H9 (cell line): ENCODE data around the gene TRIM67. TPM values are rescaled to one million over a fixed set of nuclear protein-coding genes. Genes with fewer than 3 reads are reported as not detected.

Experiments used
- DNase-seq: peaks from one replicate; pipeline ENCODE4 v3.0.0-alpha.2; 2017
- H2AFZ ChIP-seq: one replicate; pipeline ENCODE4 v1.6.1; 2013; ENCODE audit warnings: mild to moderate bottlenecking, low read length, control low read depth, moderate library complexity
- H2AK5ac ChIP-seq: 2 replicates; pipeline ENCODE4 v1.6.1; 2013; ENCODE audit warnings: low read length, control low read depth, mixed read lengths; ENCODE audit not compliant: insufficient read length
- H2BK120ac ChIP-seq: one replicate; pipeline ENCODE4 v1.6.1; 2013; ENCODE audit warnings: low read depth, mild to moderate bottlenecking, low read length, control low read depth, inconsistent platforms; ENCODE audit not compliant: poor library complexity, severe bottlenecking
- H2BK12ac ChIP-seq: 2 replicates; pipeline ENCODE4 v1.6.1; 2013; ENCODE audit warnings: low read length, control low read depth, mixed read lengths, low read depth; ENCODE audit not compliant: insufficient read length
- H2BK15ac ChIP-seq: 2 replicates; pipeline ENCODE4 v1.6.1; 2013; ENCODE audit warnings: low read depth, low read length, control low read depth
- H2BK20ac ChIP-seq: one replicate; pipeline ENCODE4 v1.6.1; 2013; ENCODE audit warnings: low read depth, mild to moderate bottlenecking, low read length, control low read depth, inconsistent platforms; ENCODE audit not compliant: poor library complexity, severe bottlenecking
- H2BK5ac ChIP-seq: 2 replicates; pipeline ENCODE4 v1.6.1; 2013; ENCODE audit warnings: low read length, control low read depth, mixed read lengths; ENCODE audit not compliant: insufficient read length
- H3K14ac ChIP-seq: 2 replicates; pipeline ENCODE4 v1.6.1; 2013; ENCODE audit warnings: low read length, control low read depth; ENCODE audit not compliant: insufficient read depth
- H3K18ac ChIP-seq: 2 replicates; pipeline ENCODE4 v1.6.1; 2013; ENCODE audit warnings: low read depth, mild to moderate bottlenecking, mixed read lengths, low read length, control low read depth; ENCODE audit not compliant: insufficient read length
- H3K23ac ChIP-seq: 2 replicates; pipeline ENCODE4 v1.6.1; 2013; ENCODE audit warnings: low read length, control low read depth, mixed read lengths, low read depth; ENCODE audit not compliant: insufficient read length
- H3K23me2 ChIP-seq: 2 replicates; pipeline ENCODE4 v1.6.1; 2013; ENCODE audit warnings: low read depth, mild to moderate bottlenecking, mixed read lengths, low read length, control low read depth; ENCODE audit not compliant: insufficient read length, poor library complexity, severe bottlenecking
- H3K27ac ChIP-seq: 2 replicates; pipeline ENCODE4 v1.5.1; 2013; ENCODE audit warnings: low read length, control low read depth, mixed read lengths, low read depth; ENCODE audit not compliant: insufficient read length
- H3K27me3 ChIP-seq: 2 replicates; pipeline ENCODE4 v1.6.1; 2013; ENCODE audit warnings: low read length, control low read depth, inconsistent platforms; ENCODE audit not compliant: insufficient read depth
- H3K4ac ChIP-seq: 2 replicates; pipeline ENCODE4 v1.6.1; 2013; ENCODE audit warnings: low read depth, mild to moderate bottlenecking, control low read depth, inconsistent platforms, low read length, moderate library complexity
- H3K4me1 ChIP-seq: 2 replicates; pipeline ENCODE4 v1.6.1; 2013; ENCODE audit warnings: low read length, control low read depth, inconsistent platforms; ENCODE audit not compliant: insufficient read depth
- H3K4me2 ChIP-seq: 2 replicates; pipeline ENCODE4 v1.6.1; 2013; ENCODE audit warnings: low read length, control low read depth, mixed read lengths; ENCODE audit not compliant: insufficient read length, insufficient read depth
- H3K56ac ChIP-seq: 2 replicates; pipeline ENCODE4 v1.6.1; 2013; ENCODE audit warnings: low read depth, mild to moderate bottlenecking, mixed read lengths, low read length, control low read depth; ENCODE audit not compliant: insufficient read length
- H3K79me1 ChIP-seq: 2 replicates; pipeline ENCODE4 v1.6.1; 2013; ENCODE audit warnings: low read depth, mild to moderate bottlenecking, moderate library complexity, low read length, control low read depth, inconsistent platforms; ENCODE audit not compliant: insufficient read depth, poor library complexity, severe bottlenecking
- H3K79me2 ChIP-seq: 2 replicates; pipeline ENCODE4 v1.6.1; 2013; ENCODE audit warnings: low read length, control low read depth, inconsistent platforms; ENCODE audit not compliant: insufficient read depth
- H3K9ac ChIP-seq: 2 replicates; pipeline ENCODE4 v1.6.1; 2013; ENCODE audit warnings: low read length, control low read depth, mixed read lengths; ENCODE audit not compliant: insufficient read length; ENCODE audit errors: extremely low read depth
- H3K9me3 ChIP-seq: one replicate; pipeline ENCODE4 v1.6.1; 2013; ENCODE audit warnings: low read depth, low read length, inconsistent platforms; ENCODE audit not compliant: control insufficient read depth
- H3T11ph ChIP-seq: one replicate; pipeline ENCODE4 v1.6.1; 2013; ENCODE audit warnings: mild to moderate bottlenecking, low read length, control low read depth, inconsistent platforms
- H4K20me1 ChIP-seq: one replicate; pipeline ENCODE4 v1.6.1; 2013; ENCODE audit not compliant: control insufficient read depth, insufficient read length, insufficient read depth
- H4K5ac ChIP-seq: 2 replicates; pipeline ENCODE4 v1.6.1; 2013; ENCODE audit warnings: low read depth, mild to moderate bottlenecking, mixed read lengths, low read length, control low read depth; ENCODE audit not compliant: insufficient read length
- H4K8ac ChIP-seq: replicated peaks from 2 replicates; pipeline ENCODE4 v1.6.1; 2013; ENCODE audit warnings: low read length, control low read depth, mixed read lengths, low read depth; ENCODE audit not compliant: insufficient read length
- H4K91ac ChIP-seq: 2 replicates; pipeline ENCODE4 v1.6.1; 2013; ENCODE audit warnings: low read depth, mild to moderate bottlenecking, moderate library complexity, mixed read lengths, low read length, control low read depth; ENCODE audit not compliant: insufficient read length
- H3K27ac Mint-ChIP-seq, 3 experiments: 2 replicates in 2 of 3; 3 replicates in 1 of 3; pipeline ENCODE4 v1.8.0; 2020 to 2021; ENCODE audit warnings: mixed read lengths in 3 of 3, mild to moderate bottlenecking in 1 of 3, moderate library complexity in 1 of 3
- H3K27me3 Mint-ChIP-seq: 2 replicates; pipeline ENCODE4 v1.8.0; 2021; ENCODE audit warnings: low read depth, mild to moderate bottlenecking, moderate library complexity, mixed read lengths
- H3K36me3 Mint-ChIP-seq, 3 experiments: 2 replicates in 2 of 3; 3 replicates in 1 of 3; pipeline ENCODE4 v1.8.0; 2020 to 2021; ENCODE audit warnings: low read depth in 3 of 3, mixed read lengths in 3 of 3; ENCODE audit not compliant: insufficient read depth in 1 of 3
- H3K4me1 Mint-ChIP-seq, 2 experiments: 2 replicates each; pipeline ENCODE4 v1.8.0; 2020; ENCODE audit warnings: mixed read lengths in 2 of 2
- H3K4me3 Mint-ChIP-seq, 2 experiments: 2 replicates in 1 of 2; 3 replicates in 1 of 2; pipeline ENCODE4 v1.8.0; 2020 to 2021; ENCODE audit warnings: mild to moderate bottlenecking in 2 of 2, mixed read lengths in 2 of 2, moderate library complexity in 1 of 2
- H3K9me3 Mint-ChIP-seq, 2 experiments: 2 replicates in 1 of 2; 3 replicates in 1 of 2; pipeline ENCODE4 v1.8.0; 2020; ENCODE audit warnings: mild to moderate bottlenecking in 2 of 2, mixed read lengths in 2 of 2, moderate library complexity in 1 of 2
- WGBS: extraction: QIAGEN DNeasy Blood & Tissue Kit; methylation state at CpG from one replicate; pipeline ENCODE4 v1.1.7; 2013; ENCODE audit warnings: missing lambda C conversion rate, low lambda C conversion rate, mixed read lengths; ENCODE audit not compliant: insufficient read length; ENCODE audit errors: extremely low coverage; 5-methylcytosine and 5-hydroxymethylcytosine counted together
- total RNA-seq: library from RNA; stranded (reverse); gene quantifications from 2 replicates; pipeline ENCODE4 v1.2.1, GENCODE V29; 2021
- TF ChIP-seq, protein P1 (sequence below): fragments of 200-600 bp; sonication (generic); conservative IDR thresholded peaks from 3 replicates; pipeline ENCODE4 v1.8.0; 2021; ENCODE audit warnings: antibody characterized with exemption, mild to moderate bottlenecking

The TRIM67 gene
- total RNA-seq, 1 experiment from 2014 or later: not detected

DNA sequence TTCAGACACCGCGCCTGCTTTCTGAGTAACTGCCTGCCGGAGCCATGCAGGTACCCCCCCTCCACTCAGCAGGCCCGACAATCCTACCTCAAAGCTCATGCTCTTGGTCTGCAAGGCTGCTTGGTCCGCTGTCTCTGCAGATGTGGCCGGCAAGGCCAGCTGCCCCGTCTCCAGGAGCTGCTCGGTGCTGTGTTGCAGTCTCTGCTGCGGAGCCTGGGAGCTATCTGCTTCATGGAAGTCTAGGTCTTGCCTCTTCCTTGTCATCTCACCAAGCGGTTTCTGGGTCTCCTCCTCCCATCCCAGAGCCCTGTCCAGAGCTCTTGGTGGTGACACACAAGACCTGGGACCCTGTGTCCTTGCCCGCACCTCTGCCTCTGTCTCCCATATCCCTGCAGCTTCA, 55.2 kb downstream of the TRIM67 start:
- Histone ChIP-seq H3K79me1 (no peaks in the 10 kb centered on the region), H3K56ac (no peak overlapping the region), H3K23ac (no peak overlapping the region), H2AK5ac (no peak overlapping the region), H3K79me2 (no peaks in the 10 kb centered on the region), H3T11ph (no peak overlapping the region), H3K4me1 (no peaks in the 10 kb centered on the region), H2AFZ (no peak overlapping the region), H3K9me3 (no peaks in the 10 kb centered on the region), H3K23me2 (no peaks in the 10 kb centered on the region), H2BK15ac (no peak overlapping the region), H3K14ac (no peak overlapping the region; the same call in 1 of the 2 replicates), H2BK120ac (no peak overlapping the region), H2BK12ac (no peak overlapping the region), H3K27me3 (peaks cover 45% of the 10 kb centered on the region), H3K9ac (no peak overlapping the region), H4K20me1 (no peaks in the 10 kb centered on the region), H4K5ac (no peak overlapping the region), H3K18ac (no peak overlapping the region), H4K91ac (no peak overlapping the region), H2BK20ac (no peak overlapping the region), H2BK5ac (no peak overlapping the region), H3K4ac (no peak overlapping the region), H3K4me2 (no peak overlapping the region), H4K8ac (no peak overlapping the region), H3K27ac (no peak overlapping the region)
- WGBS: no CpG with 5 or more reads among the region's 11 CpGs
- H3K27ac Mint-ChIP-seq: no peak overlapping the region
- TF ChIP-seq, protein P1, sequence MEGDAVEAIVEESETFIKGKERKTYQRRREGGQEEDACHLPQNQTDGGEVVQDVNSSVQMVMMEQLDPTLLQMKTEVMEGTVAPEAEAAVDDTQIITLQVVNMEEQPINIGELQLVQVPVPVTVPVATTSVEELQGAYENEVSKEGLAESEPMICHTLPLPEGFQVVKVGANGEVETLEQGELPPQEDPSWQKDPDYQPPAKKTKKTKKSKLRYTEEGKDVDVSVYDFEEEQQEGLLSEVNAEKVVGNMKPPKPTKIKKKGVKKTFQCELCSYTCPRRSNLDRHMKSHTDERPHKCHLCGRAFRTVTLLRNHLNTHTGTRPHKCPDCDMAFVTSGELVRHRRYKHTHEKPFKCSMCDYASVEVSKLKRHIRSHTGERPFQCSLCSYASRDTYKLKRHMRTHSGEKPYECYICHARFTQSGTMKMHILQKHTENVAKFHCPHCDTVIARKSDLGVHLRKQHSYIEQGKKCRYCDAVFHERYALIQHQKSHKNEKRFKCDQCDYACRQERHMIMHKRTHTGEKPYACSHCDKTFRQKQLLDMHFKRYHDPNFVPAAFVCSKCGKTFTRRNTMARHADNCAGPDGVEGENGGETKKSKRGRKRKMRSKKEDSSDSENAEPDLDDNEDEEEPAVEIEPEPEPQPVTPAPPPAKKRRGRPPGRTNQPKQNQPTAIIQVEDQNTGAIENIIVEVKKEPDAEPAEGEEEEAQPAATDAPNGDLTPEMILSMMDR: no peak
- peaks cover 23 to 29% of the 10 kb centered on the region in 2 experiments for H3K4me1 Mint-ChIP-seq
- DNase-seq: no peak
- no peaks in the 10 kb centered on the region; a peak in 1 of 5 replicates for H3K9me3 Mint-ChIP-seq
- H3K4me3 Mint-ChIP-seq: no peak overlapping the region
- no peaks in the 10 kb centered on the region for H3K36me3 Mint-ChIP-seq
- peaks cover 92% of the 10 kb centered on the region for H3K27me3 Mint-ChIP-seq
